Panc1 (cell line): Measurements from ENCODE around the gene GMDS. TPM values are rescaled to one million over a fixed set of nuclear protein-coding genes. Genes with fewer than 3 reads are reported as not detected.

Experiments
- ATAC-seq: fragments of 200-7000 bp; cut with Tn5 transposase; 2 replicates; pipeline ENCODE4 v1.9.1; 2020; ENCODE audit warnings: mild to moderate bottlenecking, moderate library complexity
- BruUV-seq: library from RNA; stranded (reverse); fragments of 400-500 nt; replicated peaks from 2 replicates; lab custom pipeline; 2021; lab: Mats Ljungman, UMichigan
- CTCF ChIA-PET: fragments of 300-600 bp; sonication (Branson Sonifier 250); formaldehyde crosslinking; loops from one replicate; lab custom pipeline; 2022; ENCODE audit warnings: antibody characterized with exemption; lab: Charles Lee
- POLR2A ChIA-PET: fragments of 300-600 bp; sonication (Branson Sonifier 250); formaldehyde crosslinking; loops from one replicate; lab custom pipeline; 2022; ENCODE audit warnings: antibody characterized with exemption; lab: Charles Lee
- DNase-seq: peaks from one replicate; pipeline ENCODE4 v3.0.0-alpha.2; 2010; ENCODE audit warnings: low read depth, low spot score
- H3K27ac ChIP-seq: 2 replicates; pipeline ENCODE4 v1.5.1; 2011; ENCODE audit warnings: mild to moderate bottlenecking, low read length, inconsistent platforms
- H3K27me3 ChIP-seq: fragments of 200-500 bp; sonication (Bioruptor generic); 2 replicates; pipeline ENCODE4 v1.6.0; 2014; ENCODE audit warnings: low read length, inconsistent platforms; ENCODE audit not compliant: control insufficient read depth, insufficient read depth
- H3K36me3 ChIP-seq: fragments of 200-500 bp; sonication (Bioruptor generic); 2 replicates; pipeline ENCODE4 v1.5.1; 2014; ENCODE audit warnings: inconsistent platforms, mild to moderate bottlenecking, low read length, moderate library complexity; ENCODE audit not compliant: control insufficient read depth, insufficient read depth
- H3K4me1 ChIP-seq: 2 replicates; pipeline ENCODE4 v1.5.1; 2011; ENCODE audit warnings: inconsistent platforms, mild to moderate bottlenecking, low read length, moderate library complexity; ENCODE audit not compliant: control insufficient read depth, insufficient read depth
- H3K4me3 ChIP-seq, 2 experiments: 2 replicates each; pipeline ENCODE4 v1.5.1; 2011 to 2012; ENCODE audit warnings: low read depth in 2 of 2, low read length in 2 of 2, mild to moderate bottlenecking in 2 of 2, inconsistent platforms in 1 of 2, moderate library complexity in 1 of 2
- H3K9me3 ChIP-seq: fragments of 200-500 bp; sonication (Bioruptor generic); 2 replicates; pipeline ENCODE4 v1.5.1; 2014; ENCODE audit warnings: low read depth, mild to moderate bottlenecking, inconsistent platforms, low read length, moderate library complexity; ENCODE audit not compliant: control insufficient read depth, insufficient read depth
- CTCF ChIP-seq: fragments of 450-650 bp; IDR thresholded peaks from 2 replicates; pipeline ENCODE4 v1.5.1; 2017; ENCODE audit warnings: mild to moderate bottlenecking
- POLR2AphosphoS5 ChIP-seq: IDR thresholded peaks from 2 replicates; pipeline ENCODE4 v1.6.1; 2012; ENCODE audit warnings: mild to moderate bottlenecking, low read depth, low read length, moderate library complexity
- REST ChIP-seq, 2 experiments: IDR thresholded peaks; 2 replicates each; pipeline ENCODE4 v1.6.1; 2011 to 2012; ENCODE audit warnings: low read depth in 2 of 2, control low read depth in 1 of 2, low read length in 1 of 2, mild to moderate bottlenecking in 1 of 2, moderate library complexity in 1 of 2; ENCODE audit not compliant: insufficient read depth in 1 of 2
- SIN3A ChIP-seq: IDR thresholded peaks from 2 replicates; pipeline ENCODE4 v1.6.1; 2012; ENCODE audit warnings: low read depth, mild to moderate bottlenecking, low read length, moderate library complexity, borderline replicate concordance; ENCODE audit not compliant: insufficient read depth
- TCF7L2 ChIP-seq: IDR thresholded peaks from 2 replicates; pipeline ENCODE4 v1.6.1; 2011; ENCODE audit warnings: mild to moderate bottlenecking, low read depth, low read length, inconsistent platforms
- in situ Hi-C: cut with HindIII; loops from 2 replicates; pipeline ENCODE4 v1.10.0; 2016; ENCODE audit warnings: low sequenced_read_pairs, low pct_unique_long_range_greater_than_20kb
- intact Hi-C: fragments of 100-400 bp; cut with micrococcal nuclease; formaldehyde crosslinking; loops from one replicate; pipeline ENCODE4 v1.10.0; 2022; ENCODE audit not compliant: unreplicated experiment
- total RNA-seq: library from RNA; stranded (reverse); gene quantifications from one replicate; pipeline ENCODE4 v1.2.1, GENCODE V29; 2021; ENCODE audit not compliant: unreplicated experiment

GMDS gene
- total RNA-seq, 1 experiment from 2014 or later, result 9.8 TPM

DNA sequence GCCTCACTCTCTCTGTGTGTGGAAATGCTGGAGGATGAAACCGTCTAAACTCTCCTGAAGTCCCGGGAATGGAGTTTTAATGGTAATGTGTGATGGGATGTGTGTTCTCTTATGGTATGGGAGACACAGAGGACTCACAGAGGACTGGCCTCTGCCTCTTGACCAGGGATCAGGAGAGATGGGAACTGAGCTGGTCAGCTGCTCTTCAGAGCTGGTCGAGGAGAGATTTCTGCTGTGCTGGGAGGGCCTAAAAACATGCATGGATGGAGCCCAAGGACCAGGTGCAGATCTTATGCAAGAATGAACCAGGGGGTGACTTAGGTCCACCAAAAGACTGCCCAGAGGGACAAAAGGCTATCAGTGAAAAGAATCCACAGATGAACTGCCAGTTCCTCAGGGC, 27.3 kb upstream of the GMDS start:
- ChIA-PET CTCF (no interaction called here), POLR2A (no interaction called here)
- no peak overlapping the region for H3K4me3 ChIP-seq
- H3K4me1 ChIP-seq, result no peaks in the 10 kb centered on the region
- in situ Hi-C loops, result no loop called here
- no peaks in the 10 kb centered on the region for H3K27me3 ChIP-seq
- ATAC-seq (no peak), DNase-seq (no peak)
- intact Hi-C loops, result no loop called here
- TF ChIP-seq CTCF, result no peak
- TF ChIP-seq POLR2AphosphoS5, result no peak
- TF ChIP-seq SIN3A, result no peak
- no peak for TF ChIP-seq TCF7L2
- TF ChIP-seq REST (IDR thresholded peaks at IDR 0.05; ENCODE audit: insufficient read depth in 1 of 2, low read depth in 2 of 2, low read length in 1 of 2), result no peak
- no TSS peak for BruUV-seq
- H3K36me3 ChIP-seq, result no peaks in the 10 kb centered on the region
- no peak overlapping the region for H3K27ac ChIP-seq
- no peaks in the 10 kb centered on the region for H3K9me3 ChIP-seq

DNA sequence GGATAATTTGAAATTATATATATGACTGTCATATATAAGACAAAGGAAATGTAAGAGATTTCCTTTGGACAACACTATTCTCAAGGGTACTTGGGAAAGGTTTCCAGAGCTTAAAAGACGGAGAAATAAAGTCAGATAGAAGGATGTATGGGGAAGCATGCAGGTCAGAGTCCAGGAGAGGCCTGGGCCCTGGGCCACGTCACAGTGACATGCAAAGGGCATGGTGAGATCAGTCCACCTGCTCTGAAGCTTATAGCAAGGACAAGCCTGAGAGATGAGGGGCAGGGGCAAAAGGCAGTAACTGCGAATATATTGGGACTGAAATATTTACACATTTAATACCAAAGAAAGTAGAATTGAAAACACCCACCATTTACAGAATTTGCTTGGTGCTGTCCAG, 24.6 kb upstream of the GMDS start:
- Histone ChIP-seq H3K27ac (no peak overlapping the region), H3K4me1 (no peaks in the 10 kb centered on the region), H3K27me3 (no peaks in the 10 kb centered on the region), H3K4me3 (no peak overlapping the region), H3K36me3 (no peaks in the 10 kb centered on the region), H3K9me3 (no peaks in the 10 kb centered on the region)
- intact Hi-C loops, result no loop called here
- BruUV-seq, result no TSS peak
- CTCF ChIA-PET, result no interaction called here
- no peak for ATAC-seq
- POLR2A ChIA-PET, result no interaction called here
- in situ Hi-C loops, result no loop called here
- TF ChIP-seq CTCF (no peak), TCF7L2 (no peak), POLR2AphosphoS5 (no peak), REST (IDR thresholded peaks at IDR 0.05; ENCODE audit: insufficient read depth in 1 of 2, low read depth in 2 of 2, low read length in 1 of 2) (no peak), SIN3A (no peak)
- DNase-seq, result no peak
